Measurements from ENCODE around the gene TSBP1.

TSBP1 gene

DNA sequence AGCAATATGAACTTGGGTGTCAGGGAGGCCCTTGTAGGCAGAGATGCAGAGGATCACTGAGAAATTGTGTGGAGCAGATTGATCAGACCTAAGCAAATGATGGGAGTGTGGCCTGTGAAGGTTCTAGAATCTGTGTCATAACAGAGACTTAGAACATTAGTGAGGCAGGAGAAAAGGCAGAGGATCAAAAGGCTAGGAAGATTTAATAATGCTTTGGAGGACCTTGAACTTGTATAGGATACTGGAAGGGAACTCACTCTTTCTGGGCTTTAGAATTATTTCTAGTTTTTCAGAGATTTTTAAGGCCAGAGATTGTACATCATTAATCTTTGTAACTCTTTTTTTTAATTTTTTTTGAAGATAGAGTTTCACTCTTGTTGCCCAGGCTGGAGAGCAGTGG, at the start of gene TSBP1:
Gene TSBP1 (minus strand): TSS at position 101 of the 400 bp plus-strand sequence. CDS start 197 bp downstream, outside the sequence.
- DNase-seq, result no peak

GRCh38 chr6:32416036-32416435, 44.3 kb upstream of the TSBP1 start:
- no peak for DNase-seq

GRCh38 chr6:32415521-32416019, 43.9 kb upstream of the TSBP1 start:
- DNase-seq, result peak; percentile 82 to 87

- peak; percentile 86 to 90 for DNase-seq
These were observed 41.8 kb upstream of the TSBP1 start for GRCh38 chr6:32413427-32414047.

GRCh38 chr6:32411566-32412327, 40.0 kb upstream of the TSBP1 start:
- DNase-seq, result no peak

DNA sequence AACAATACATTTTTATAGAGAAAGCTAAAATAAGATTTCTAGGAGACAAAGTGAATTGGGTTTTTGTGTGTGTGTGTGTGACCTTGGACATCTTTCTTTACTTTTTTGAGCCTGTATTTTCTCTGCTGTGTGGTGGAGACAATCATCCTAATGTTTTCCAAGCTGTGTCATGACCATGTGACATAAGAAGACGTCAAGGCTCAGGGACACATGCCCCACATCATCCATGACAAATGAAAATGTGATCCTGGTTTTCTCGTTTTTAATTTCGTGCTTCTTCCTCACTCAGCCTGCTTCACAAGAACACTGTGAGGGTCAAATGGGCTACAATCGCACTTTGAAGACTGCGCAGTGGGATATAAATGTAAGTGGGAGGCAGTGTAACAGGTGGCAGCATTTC, 39.2 kb upstream of the TSBP1 start:
- DNase-seq, result no peak

GRCh38 chr6:32406857-32407256, 35.2 kb upstream of the TSBP1 start, which contains the start of gene BTNL2:
Gene BTNL2, minus strand, starts transcription at chr6:32407181. Its CDS starts 58 bp downstream, at chr6:32407123.
- no peak for DNase-seq

- no peak for DNase-seq
These were observed 34.5 kb upstream of the TSBP1 start for GRCh38 chr6:32406197-32406596.

DNA sequence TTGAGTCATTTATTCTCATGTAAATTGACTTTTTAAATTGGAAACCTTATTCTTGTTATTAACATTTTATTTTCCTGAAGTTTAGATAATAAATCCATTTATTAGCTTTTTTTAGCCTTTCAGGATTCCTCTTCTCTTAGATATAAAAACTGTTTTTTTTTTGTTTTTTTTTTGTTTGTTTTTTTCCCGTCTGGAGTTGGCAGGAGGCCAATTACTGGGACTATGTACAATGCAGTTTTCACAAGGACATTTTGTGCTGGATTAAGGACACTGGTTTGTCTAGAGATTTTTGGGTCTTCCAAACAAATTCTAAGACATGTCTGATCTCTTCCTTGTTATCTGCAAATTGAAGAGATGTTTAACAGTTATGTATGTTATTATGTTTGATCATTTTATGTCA, 34.0 kb upstream of the TSBP1 start:
- DNase-seq, result no peak

- no peak for DNase-seq
These were observed 31.1 kb upstream of the TSBP1 start for GRCh38 chr6:32402812-32403211.

GRCh38 chr6:32401284-32401963, 29.7 kb upstream of the TSBP1 start:
- DNase-seq, result no peak

- no peak for DNase-seq
These were observed 25.7 kb upstream of the TSBP1 start for GRCh38 chr6:32397252-32397920.

GRCh38 chr6:32396028-32396427, 24.3 kb upstream of the TSBP1 start:
- no peak for DNase-seq

DNA sequence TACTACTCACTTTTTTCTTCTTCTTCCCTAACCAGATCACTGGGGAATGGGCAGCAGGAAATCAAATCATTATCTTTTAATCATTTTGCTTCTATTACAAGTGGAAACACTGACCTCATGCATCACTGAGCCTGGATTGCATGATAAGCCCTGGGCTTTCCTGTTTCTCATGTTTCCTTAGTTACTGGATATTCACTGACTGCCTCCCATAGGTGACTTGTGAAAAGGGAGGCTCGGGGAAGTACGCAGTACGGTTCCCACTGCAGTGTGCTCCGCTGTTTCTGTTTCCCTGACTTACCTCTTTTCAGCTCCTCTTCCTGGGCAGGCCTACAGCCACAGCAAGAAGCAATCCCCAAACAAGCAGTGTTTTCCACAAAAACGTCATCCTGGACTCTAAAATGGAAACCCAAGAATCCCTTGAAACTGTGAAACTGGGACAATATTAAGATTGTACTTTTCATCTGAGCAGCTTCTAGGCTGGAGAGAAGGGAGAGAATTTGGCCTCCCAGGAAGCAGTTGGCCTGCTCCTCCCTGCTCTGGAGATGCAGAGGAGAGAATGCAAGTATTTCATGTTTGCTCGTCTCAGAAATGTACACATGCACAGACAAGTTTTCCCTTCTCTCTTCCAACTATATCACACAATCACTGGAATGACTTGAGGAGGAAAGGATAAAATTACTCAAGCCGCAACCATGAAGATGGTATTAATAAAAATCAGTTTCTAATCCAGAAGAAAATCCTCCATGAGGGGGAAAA, 22.1 kb upstream of the TSBP1 start:
- no peak for DNase-seq

- no peak for DNase-seq
These were observed 19.8 kb upstream of the TSBP1 start for GRCh38 chr6:32391505-32391904.

DNA sequence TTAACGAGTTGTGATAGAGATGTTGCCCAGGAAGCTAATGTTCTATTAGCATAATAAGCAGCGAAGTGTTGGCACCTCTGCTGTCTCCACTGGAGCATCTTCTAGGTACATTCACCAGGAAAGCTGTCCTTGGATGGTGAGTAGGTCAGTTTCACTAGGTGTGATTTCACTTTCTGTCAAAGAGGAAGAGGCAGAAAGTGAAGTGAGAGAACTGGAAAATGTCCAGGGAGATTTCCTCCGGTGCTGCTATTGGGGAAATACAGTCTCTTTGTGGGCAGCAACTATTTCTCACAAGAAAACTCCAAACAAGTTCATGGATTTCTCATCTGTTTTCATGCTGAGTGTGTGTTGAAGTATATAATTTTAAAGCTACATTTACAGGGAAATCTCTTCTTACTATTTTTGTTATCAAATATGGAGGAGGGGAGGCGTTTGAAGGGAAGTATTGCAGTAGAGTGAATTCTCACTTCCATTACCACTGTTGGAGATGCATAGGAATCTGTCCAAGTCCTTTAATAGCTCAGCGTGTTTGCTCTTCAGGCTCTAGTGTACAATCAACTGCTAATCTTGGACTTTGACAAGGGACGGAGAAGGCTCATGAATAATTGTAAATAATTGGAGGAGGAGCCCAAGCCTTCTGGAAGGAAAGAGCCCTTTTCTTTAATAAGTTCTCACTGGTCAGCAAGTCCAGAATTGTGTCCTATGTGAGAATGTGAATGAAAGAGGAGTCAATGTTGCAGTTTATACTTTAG, 16.1 kb upstream of the TSBP1 start:
- no peak for DNase-seq

DNA sequence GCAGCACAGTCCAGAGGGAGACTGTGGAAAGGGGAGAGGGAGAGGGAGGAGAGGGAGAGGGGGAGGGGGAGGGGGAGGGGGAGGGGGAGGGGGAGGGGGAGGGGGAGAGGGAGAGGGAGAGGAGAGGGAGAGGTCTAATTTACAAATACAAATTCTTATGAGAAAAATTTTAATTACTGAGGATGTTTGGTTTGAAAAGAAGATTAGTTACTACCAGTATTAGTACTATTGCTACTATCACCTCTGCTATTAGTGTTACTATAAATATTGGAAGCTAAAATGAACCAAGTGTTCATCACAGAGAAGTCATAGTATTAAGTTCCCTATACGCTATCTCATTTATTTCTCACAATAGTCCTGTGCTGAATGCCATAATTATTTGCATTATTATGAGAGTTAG, 14.3 kb upstream of the TSBP1 start:
- DNase-seq, result no peak

- DNase-seq, result no peak
These were observed 11.2 kb upstream of the TSBP1 start for GRCh38 chr6:32382757-32383420.

- DNase-seq, result no peak
These were observed 7.8 kb upstream of the TSBP1 start for GRCh38 chr6:32379545-32379944.

DNA sequence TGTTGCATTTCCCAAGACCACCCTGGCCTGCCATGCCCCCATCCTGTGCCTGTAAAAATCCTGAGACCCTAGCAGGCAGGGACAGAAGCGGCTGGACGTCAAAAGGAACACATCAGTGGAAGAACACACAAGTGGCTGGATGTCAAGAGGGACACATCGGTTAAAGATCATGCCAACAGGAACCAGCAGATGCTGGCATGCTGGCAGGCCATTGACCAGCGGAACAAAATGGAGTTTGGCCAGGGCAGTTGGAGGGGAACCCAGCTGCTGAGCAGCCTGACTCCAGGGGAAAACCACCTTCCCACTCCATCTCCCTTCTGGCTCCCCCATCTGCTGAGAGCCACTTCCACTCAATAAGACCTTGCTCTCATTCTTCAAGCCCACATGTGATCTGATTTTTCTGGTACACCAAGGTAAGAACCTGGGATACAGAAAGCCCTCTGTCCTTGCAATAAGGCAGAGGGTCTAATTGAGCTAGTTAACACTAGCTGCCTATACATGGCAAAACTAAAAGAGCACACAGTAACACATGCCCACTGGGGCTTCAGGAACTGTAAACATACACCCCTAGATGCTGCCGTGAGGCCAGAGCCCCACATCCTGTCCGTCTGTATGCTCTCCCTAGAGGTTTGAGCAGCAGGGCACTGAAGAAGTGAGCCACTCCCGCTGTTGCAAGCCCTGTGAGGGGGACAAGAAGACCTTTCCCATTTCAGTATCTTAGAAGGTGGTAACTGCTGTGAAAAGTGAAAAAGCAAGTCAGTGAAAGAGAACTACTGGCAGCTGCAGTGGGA, 4.2 kb upstream of the TSBP1 start:
- no peak for DNase-seq
